HEK293T (cell line): ENCODE data around the gene KCNJ5.

Experiments used
- BHLHE40 ChIP-seq: fragments of 450-650 bp; IDR thresholded peaks from 2 replicates; pipeline ENCODE4 v1.6.1; 2016; ENCODE audit warnings: mild to moderate bottlenecking, moderate library complexity, borderline replicate concordance
- SUZ12 ChIP-seq: fragments of 450-650 bp; IDR thresholded peaks from 2 replicates; pipeline ENCODE4 v1.6.1; 2016; ENCODE audit warnings: mild to moderate bottlenecking

DNA sequence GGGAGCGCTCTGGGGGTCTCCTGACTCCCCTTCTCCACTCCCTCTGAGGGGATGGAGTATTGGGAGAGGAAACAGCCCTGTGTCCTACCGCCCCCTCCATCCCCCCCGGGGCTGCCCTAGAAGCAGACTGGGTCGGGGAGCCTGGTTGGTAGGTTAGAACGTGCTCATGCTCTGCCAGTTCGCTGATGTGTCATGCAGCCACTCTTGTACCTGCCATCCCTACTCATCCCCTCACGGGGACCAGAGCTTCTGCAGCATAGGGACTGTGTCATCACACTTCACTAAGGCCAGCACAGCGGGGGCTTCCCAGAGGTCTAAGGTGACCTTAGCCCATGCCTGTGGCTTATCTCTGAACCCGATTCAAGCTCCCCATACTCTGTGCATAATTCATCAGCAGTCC, 28.8 kb upstream of the KCNJ5 start:
- TF ChIP-seq SUZ12, result no peak
- TF ChIP-seq BHLHE40, result no peak
